PFSK-1 (cell line): ENCODE measurements around the gene CMC1.

Experiments
- POLR2AphosphoS5 ChIP-seq: IDR thresholded peaks from 2 replicates; pipeline ENCODE4 v1.6.1; 2012; ENCODE audit warnings: low read depth, mild to moderate bottlenecking, control low read depth, low read length, moderate library complexity
- REST ChIP-seq, 2 experiments: IDR thresholded peaks; 2 replicates each; pipeline versions ENCODE4 v1.6.1 to v1.8.0; 2011 to 2012; ENCODE audit warnings: low read depth in 2 of 2, low read length in 2 of 2, control low read depth in 1 of 2, inconsistent platforms in 1 of 2, mild to moderate bottlenecking in 1 of 2, moderate library complexity in 1 of 2; ENCODE audit not compliant: insufficient read depth in 1 of 2
- TAF1 ChIP-seq: IDR thresholded peaks from 2 replicates; pipeline ENCODE4 v1.6.1; 2012; ENCODE audit warnings: low read length, control low read depth, borderline replicate concordance; ENCODE audit not compliant: insufficient read depth

- peak; percentile 74 for TF ChIP-seq POLR2AphosphoS5
- peak; percentile 65 to 79 for TF ChIP-seq REST (IDR thresholded peaks at IDR 0.05; ENCODE audit: insufficient read depth in 1 of 2, low read depth in 2 of 2, low read length in 2 of 2)
- 0 out of 2 replicates have a peak, but pooled peaks have one; percentile 51 for TF ChIP-seq TAF1
These were observed 107.4 kb downstream of the CMC1 start, which contains the start of the genes AZI2 and ZCWPW2 for GRCh38 chr3:28348629-28349468.
